Activated CD8-positive, alpha-beta T cell treated with anti-CD3 and anti-CD28 coated beads, Interleukin-2, amount 10 ng/mL, durations not matched to agents 7 days and 5 days (primary cell): Measurements from ENCODE around the gene THRA. TPM values are rescaled to one million over a fixed set of nuclear protein-coding genes. Genes with fewer than 3 reads are reported as not detected.

Source experiments
- ATAC-seq: fragments of 150-1000 bp; cut with Tn5 transposase; one replicate; pipeline ENCODE4 v1.10.0; 2021; ENCODE audit warnings: moderate library complexity
- CTCF ChIA-PET: fragments of 350-600 bp; sonication (Branson Sonifier 250); formaldehyde crosslinking; loops from one replicate; lab custom pipeline; 2021; ENCODE audit warnings: antibody characterized with exemption; lab: Charles Lee
- POLR2A ChIA-PET: fragments of 350-600 bp; sonication (Branson Sonifier 250); formaldehyde crosslinking; loops from one replicate; lab custom pipeline; 2021; ENCODE audit warnings: antibody characterized with exemption; lab: Charles Lee
- DNase-seq: peaks from one replicate; pipeline ENCODE4 v3.0.0-alpha.2; 2020
- H3K27ac Mint-ChIP-seq: one replicate; pipeline ENCODE4 v1.8.0; 2021; ENCODE audit warnings: mild to moderate bottlenecking, mixed read lengths
- H3K27me3 Mint-ChIP-seq: one replicate; pipeline ENCODE4 v1.8.0; 2021; ENCODE audit warnings: low read depth, mixed read lengths
- H3K36me3 Mint-ChIP-seq: one replicate; pipeline ENCODE4 v1.8.0; 2021; ENCODE audit warnings: low read depth, mixed read lengths
- H3K4me1 Mint-ChIP-seq: one replicate; pipeline ENCODE4 v1.8.0; 2021; ENCODE audit warnings: low read depth, mixed read lengths
- H3K4me3 Mint-ChIP-seq: one replicate; pipeline ENCODE4 v1.8.0; 2021; ENCODE audit warnings: mild to moderate bottlenecking, mixed read lengths
- H3K9me3 Mint-ChIP-seq: one replicate; pipeline ENCODE4 v1.8.0; 2022; ENCODE audit warnings: mixed read lengths; ENCODE audit not compliant: insufficient read depth
- total RNA-seq, 2 experiments: library from RNA; stranded (reverse); gene quantifications; one replicate each; pipeline ENCODE4 v1.2.3, GENCODE V29; 2021

Gene THRA
- 1 to 10 TPM; 8.7 to 9.7 TPM for total RNA-seq

GRCh38 chr17:40062329-40063186 is at the start of gene THRA:
THRA (plus strand) TSS chr17:40062965; CDS start chr17:40074489, 11,524 bp downstream.
- Mint-ChIP-seq H3K4me3 (peak within 1 kb of the TSS; percentile 80), H3K27ac (peak within 1 kb of the TSS; percentile 46), H3K27me3 (peaks cover 29% of the 10 kb centered on the region), H3K4me1 (peaks cover 36% of the 10 kb centered on the region), H3K9me3 (no peaks in the 10 kb centered on the region), H3K36me3 (no peaks in the 10 kb centered on the region)
- ChIA-PET POLR2A (interaction anchor here (0.8 to 1.5 kb wide), 3 partner anchors 9 to 61 kb away, joined by 3 to 6 read pairs (median 3); partner anchors contain the start of gene MED24), CTCF (interaction anchor here (0.7 to 7.9 kb wide), 14 partner anchors 8 to 106 kb away, joined by 3 to 93 read pairs (median 5); partner anchors contain the start of gene MED24)
- DNase-seq (peak; percentile 70), ATAC-seq (peak; percentile 93)

GRCh38 chr17:40014375-40014980 is 48.3 kb upstream of the THRA start:
- no peak overlapping the region for H3K4me3 Mint-ChIP-seq
- H3K9me3 Mint-ChIP-seq = no peaks in the 10 kb centered on the region
- DNase-seq (no peak), ATAC-seq (no peak)
- H3K36me3 Mint-ChIP-seq = peaks cover 5% of the 10 kb centered on the region
- H3K4me1 Mint-ChIP-seq = peaks cover 22% of the 10 kb centered on the region
- ChIA-PET POLR2A (no interaction called here), CTCF (interaction anchor here (1.0 to 9.8 kb wide), 13 partner anchors 12 to 246 kb away, joined by 3 to 110 read pairs (median 10); partner anchors contain the start of genes MED24, PSMD3 and RAPGEFL1)
- H3K27me3 Mint-ChIP-seq = peaks cover 5% of the 10 kb centered on the region
- no peak overlapping the region for H3K27ac Mint-ChIP-seq

- ChIA-PET CTCF (interaction anchor here (1.8 to 9.8 kb wide), 8 partner anchors 11 to 176 kb away, joined by 7 to 110 read pairs (median 21); partner anchors contain the start of gene RAPGEFL1), POLR2A (interaction anchor here (1.3 kb wide), 1 partner anchor 12 kb away, joined by 4 read pairs; no protein-coding TSS in a partner anchor)
- H3K4me3 Mint-ChIP-seq = no peak within 1 kb of the TSS
- peaks cover 9% of the 10 kb centered on the region for H3K36me3 Mint-ChIP-seq
- H3K9me3 Mint-ChIP-seq = no peaks in the 10 kb centered on the region
- peak within 1 kb of the TSS; percentile 52 for H3K27ac Mint-ChIP-seq
- DNase-seq (no peak), ATAC-seq (no peak)
- H3K27me3 Mint-ChIP-seq = peaks cover 5% of the 10 kb centered on the region
- peaks cover 16% of the 10 kb centered on the region for H3K4me1 Mint-ChIP-seq
Observed at GRCh38 chr17:40015005-40015997, 47.5 kb upstream of the THRA start, which contains the start of gene CSF3. CSF3 (plus strand) TSS chr17:40015440; CDS start chr17:40015475, 35 bp downstream.

GRCh38 chr17:40015998-40016985 is 46.5 kb upstream of the THRA start:
- H3K4me1 Mint-ChIP-seq = peaks cover 14% of the 10 kb centered on the region
- no peak overlapping the region for H3K4me3 Mint-ChIP-seq
- ChIA-PET CTCF (interaction anchor here (1.4 to 9.8 kb wide), 6 partner anchors 10 to 176 kb away, joined by 3 to 110 read pairs (median 27); no protein-coding TSS in a partner anchor), POLR2A (interaction anchor here (1.3 kb wide), 1 partner anchor 11 kb away, joined by 4 read pairs; no protein-coding TSS in a partner anchor)
- peak overlapping the region; percentile 52 for H3K27ac Mint-ChIP-seq
- H3K27me3 Mint-ChIP-seq = peaks cover 5% of the 10 kb centered on the region
- H3K9me3 Mint-ChIP-seq = no peaks in the 10 kb centered on the region
- ATAC-seq (no peak), DNase-seq (no peak)
- peaks cover 11% of the 10 kb centered on the region for H3K36me3 Mint-ChIP-seq

GRCh38 chr17:40017422-40018080 is 45.2 kb upstream of the THRA start:
- no peaks in the 10 kb centered on the region for H3K9me3 Mint-ChIP-seq
- peaks cover 15% of the 10 kb centered on the region for H3K36me3 Mint-ChIP-seq
- ATAC-seq (no peak), DNase-seq (no peak)
- CTCF ChIA-PET = interaction anchor here (1.4 to 9.8 kb wide), 2 partner anchors 8 to 175 kb away, joined by 3 to 110 read pairs; no protein-coding TSS in a partner anchor
- H3K27me3 Mint-ChIP-seq = no peaks in the 10 kb centered on the region
- H3K4me1 Mint-ChIP-seq = peaks cover 10% of the 10 kb centered on the region
- POLR2A ChIA-PET = interaction anchor here (0.7 kb wide), 1 partner anchor 40 kb away, joined by 3 read pairs; no protein-coding TSS in a partner anchor
- H3K4me3 Mint-ChIP-seq = no peak overlapping the region
- no peak overlapping the region for H3K27ac Mint-ChIP-seq

GRCh38 chr17:40018211-40019121 is 44.3 kb upstream of the THRA start:
- no peaks in the 10 kb centered on the region for H3K27me3 Mint-ChIP-seq
- no peak overlapping the region for H3K27ac Mint-ChIP-seq
- no peak for ATAC-seq
- peaks cover 9% of the 10 kb centered on the region for H3K4me1 Mint-ChIP-seq
- ChIA-PET POLR2A (interaction anchor here (0.7 kb wide), 1 partner anchor 39 kb away, joined by 3 read pairs; no protein-coding TSS in a partner anchor), CTCF (interaction anchor here (1.3 to 9.8 kb wide), 2 partner anchors 8 to 95 kb away, joined by 3 to 110 read pairs; no protein-coding TSS in a partner anchor)
- H3K4me3 Mint-ChIP-seq = no peak overlapping the region
- DNase-seq = no peak
- no peaks in the 10 kb centered on the region for H3K9me3 Mint-ChIP-seq
- peaks cover 15% of the 10 kb centered on the region for H3K36me3 Mint-ChIP-seq

GRCh38 chr17:40019140-40019991 is 43.4 kb upstream of the THRA start:
- H3K4me1 Mint-ChIP-seq = peaks cover 3% of the 10 kb centered on the region
- H3K27ac Mint-ChIP-seq = no peak overlapping the region
- DNase-seq = no peak
- H3K9me3 Mint-ChIP-seq = no peaks in the 10 kb centered on the region
- peaks cover 16% of the 10 kb centered on the region for H3K36me3 Mint-ChIP-seq
- H3K4me3 Mint-ChIP-seq = no peak overlapping the region
- H3K27me3 Mint-ChIP-seq = no peaks in the 10 kb centered on the region
- ChIA-PET POLR2A (no interaction called here), CTCF (interaction anchor here (1.3 to 9.8 kb wide), 2 partner anchors 7 to 94 kb away, joined by 3 to 110 read pairs; no protein-coding TSS in a partner anchor)
- ATAC-seq = no peak

GRCh38 chr17:40020146-40020545 is 42.6 kb upstream of the THRA start:
- H3K4me3 Mint-ChIP-seq = no peak overlapping the region
- POLR2A ChIA-PET = no interaction called here
- H3K27me3 Mint-ChIP-seq = no peaks in the 10 kb centered on the region
- no peak overlapping the region for H3K27ac Mint-ChIP-seq
- peaks cover 19% of the 10 kb centered on the region for H3K36me3 Mint-ChIP-seq
- CTCF ChIA-PET = no interaction called here
- peaks cover 5% of the 10 kb centered on the region for H3K4me1 Mint-ChIP-seq
- ATAC-seq = no peak
- no peaks in the 10 kb centered on the region for H3K9me3 Mint-ChIP-seq
- no peak for DNase-seq
